Suprapubic skin (tissue), 4 donors: ENCODE measurements around the gene RFXANK.

Source experiments
- CTCF ChIP-seq, 2 donors: fragments of 200-600 bp in 1 of 2; fragments of 450-650 bp in 1 of 2; sonication (generic) in 1 of 2; IDR thresholded peaks; one replicate each; pipeline ENCODE4 v1.5.1; 2016 to 2019; ENCODE audit warnings: antibody characterized with exemption in 2 of 2, mild to moderate bottlenecking in 1 of 2, moderate library complexity in 1 of 2
- POLR2A ChIP-seq, 2 donors: fragments of 450-650 bp; IDR thresholded peaks; one replicate each; pipeline ENCODE4 v1.6.1; 2017; ENCODE audit warnings: antibody characterized with exemption in 2 of 2, mild to moderate bottlenecking in 2 of 2, moderate library complexity in 2 of 2
- POLR2AphosphoS5 ChIP-seq, 3 donors: sonication (generic); formaldehyde crosslinking; IDR thresholded peaks; one replicate each; pipeline ENCODE4 v1.6.1; 2017; ENCODE audit warnings: antibody characterized with exemption in 3 of 3

- TF ChIP-seq CTCF (IDR thresholded peaks at IDR 0.05) (no peak), POLR2AphosphoS5 (IDR thresholded peaks at IDR 0.05) (no peak), POLR2A (IDR thresholded peaks at IDR 0.05) (no peak)
These were observed 22.8 kb downstream of the RFXANK start for GRCh38 chr19:19214892-19215291.
